ENCODE data around the gene MESP2.

The MESP2 gene

DNA sequence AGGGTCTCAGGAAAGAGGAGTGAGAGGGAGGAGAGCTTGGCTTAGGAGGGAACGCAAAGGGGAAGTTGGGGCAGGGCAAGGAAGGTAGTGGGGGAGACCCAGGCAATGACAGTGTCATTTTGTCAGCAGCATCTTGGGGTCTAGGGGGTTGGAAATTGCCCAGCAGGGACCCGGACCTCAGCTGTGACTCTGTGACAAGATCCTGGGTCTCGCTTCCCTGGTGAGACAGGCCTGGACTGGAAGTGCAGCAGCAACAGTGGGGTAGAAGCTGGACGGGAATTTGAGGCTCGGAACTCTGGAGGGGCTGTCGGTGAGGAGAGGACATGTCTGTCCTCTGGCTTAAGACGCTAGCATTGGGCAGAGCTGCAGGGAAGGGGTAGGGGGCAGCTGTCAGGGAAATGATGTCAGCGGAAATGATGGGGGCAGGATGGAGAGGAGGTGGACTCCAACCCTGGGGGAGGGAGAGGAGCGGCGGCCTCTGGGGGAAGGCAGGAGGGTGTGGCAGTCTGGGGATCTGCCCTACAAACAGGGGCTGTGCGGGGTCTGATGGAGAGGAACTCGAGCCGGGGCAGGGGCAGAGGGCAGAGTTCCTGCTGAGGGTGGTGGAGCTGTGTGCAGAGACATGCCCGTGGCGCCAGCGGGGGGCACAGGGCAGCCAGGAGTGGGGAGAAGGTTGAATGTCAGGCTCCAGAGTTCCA is 26.2 kb downstream of the MESP2 start:
- DNase-seq (ENCODE audit: low spot score), result no peak

GRCh38 chr15:89802986-89803824 is 27.1 kb downstream of the MESP2 start:
- no peak for DNase-seq (ENCODE audit: low spot score)

GRCh38 chr15:89803941-89804800 is 28.0 kb downstream of the MESP2 start:
- no peak for DNase-seq (ENCODE audit: low spot score)

- DNase-seq (ENCODE audit: low spot score), result no peak
These were observed 29.4 kb downstream of the MESP2 start for GRCh38 chr15:89805241-89806209.

- no peak for DNase-seq (ENCODE audit: low spot score)
These were observed 30.1 kb downstream of the MESP2 start for GRCh38 chr15:89806210-89806558.

DNA sequence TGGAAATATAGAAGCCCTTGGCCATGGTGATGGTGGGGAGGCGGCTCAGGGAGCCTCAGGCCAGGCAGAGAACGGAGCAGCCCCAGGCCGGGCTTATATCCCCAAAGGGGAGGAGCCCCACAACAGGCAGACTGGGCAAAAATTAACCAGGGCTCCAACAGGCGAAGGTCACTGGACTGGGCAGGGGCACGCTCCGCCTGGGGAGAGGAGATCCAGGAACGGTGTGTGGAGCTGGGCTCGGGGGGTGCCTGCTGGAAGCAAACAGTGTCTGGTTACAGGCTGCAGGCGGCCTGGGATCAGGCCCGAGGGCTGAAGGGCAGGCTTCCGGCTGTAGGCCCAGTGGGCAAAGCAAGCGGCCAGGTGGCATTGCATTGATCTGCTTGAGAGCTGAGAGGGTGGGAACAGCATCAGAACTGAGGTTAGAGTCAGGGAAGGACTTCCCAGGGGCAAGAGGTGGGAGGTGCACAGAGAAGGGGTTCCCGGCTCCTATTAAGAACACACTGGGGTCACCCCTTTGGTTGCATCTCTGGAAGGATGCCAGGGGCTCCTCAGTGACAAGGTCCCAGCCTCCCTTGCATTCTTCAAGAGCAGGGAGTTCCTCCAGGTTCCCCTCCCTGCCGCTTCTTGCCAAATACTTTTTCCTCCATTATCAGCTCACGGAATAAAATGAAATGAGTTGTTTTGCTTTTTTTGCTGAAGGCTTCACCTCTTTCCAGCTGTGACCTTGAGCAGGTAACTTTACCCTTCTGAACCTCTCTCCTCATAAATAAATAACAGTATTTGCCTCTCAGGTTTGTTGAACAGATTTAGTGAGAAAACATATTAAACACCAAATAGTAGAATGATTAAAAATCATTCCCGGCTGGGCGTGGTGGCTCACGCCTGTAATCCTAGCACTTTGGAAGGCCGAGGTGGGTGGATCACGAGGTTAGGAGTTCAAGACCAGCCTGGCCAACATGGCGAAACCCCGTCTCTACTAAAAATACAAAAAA is 30.7 kb downstream of the MESP2 start:
- DNase-seq (ENCODE audit: low spot score), result no peak

DNA sequence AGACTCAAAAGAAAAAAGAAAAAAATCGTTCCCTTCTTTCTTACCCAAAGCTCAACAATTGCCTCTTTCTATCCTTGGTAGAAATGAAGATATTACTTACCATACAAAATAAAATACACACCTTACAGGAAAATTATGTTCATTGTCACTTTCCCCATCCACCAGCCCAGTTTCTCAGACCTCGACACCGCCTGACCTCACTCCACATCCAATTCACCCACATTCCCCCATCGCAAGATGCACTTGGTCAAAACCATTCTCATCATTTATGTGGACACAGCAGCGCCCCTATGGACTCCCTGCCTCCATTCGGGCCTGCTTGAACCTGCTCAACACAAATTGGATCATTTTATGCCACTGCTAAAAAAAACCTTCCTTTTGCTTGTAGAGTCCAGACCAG is 31.6 kb downstream of the MESP2 start:
- no peak for DNase-seq (ENCODE audit: low spot score)

DNA sequence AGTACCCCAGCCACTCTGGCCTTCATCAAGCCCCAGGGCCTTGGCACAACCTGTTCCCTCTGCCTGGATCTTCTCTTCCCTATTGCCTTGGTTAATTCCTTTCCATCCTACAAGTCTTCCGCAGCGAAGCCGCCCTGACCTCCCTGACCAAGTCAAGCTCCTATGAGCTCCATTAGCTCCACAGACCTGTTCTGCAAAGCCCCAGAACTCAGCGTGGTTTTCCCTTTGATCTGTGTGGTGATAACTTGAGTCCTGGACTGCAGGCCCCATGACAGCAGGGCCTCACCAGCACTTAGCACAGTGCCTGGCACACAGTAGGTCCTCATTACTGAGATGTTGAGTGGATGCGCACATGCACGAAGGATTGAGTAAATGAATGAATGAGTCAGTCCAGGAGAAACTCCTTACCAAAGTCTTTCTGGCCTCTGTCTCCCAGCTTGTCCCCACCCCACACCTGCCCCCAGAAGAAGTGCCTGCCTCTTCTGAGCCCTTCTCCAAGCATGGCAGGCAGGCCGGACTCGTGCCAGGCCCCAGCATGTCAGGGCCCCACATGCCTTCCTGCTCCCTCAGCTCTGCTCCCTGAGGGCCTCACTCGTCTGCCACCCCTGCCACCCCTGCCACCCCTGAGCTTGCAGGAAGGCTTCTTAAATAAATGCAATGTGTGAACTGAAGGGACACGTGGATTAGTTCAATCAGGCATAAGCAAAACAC is 32.2 kb downstream of the MESP2 start:
- no peak for DNase-seq (ENCODE audit: low spot score)

DNA sequence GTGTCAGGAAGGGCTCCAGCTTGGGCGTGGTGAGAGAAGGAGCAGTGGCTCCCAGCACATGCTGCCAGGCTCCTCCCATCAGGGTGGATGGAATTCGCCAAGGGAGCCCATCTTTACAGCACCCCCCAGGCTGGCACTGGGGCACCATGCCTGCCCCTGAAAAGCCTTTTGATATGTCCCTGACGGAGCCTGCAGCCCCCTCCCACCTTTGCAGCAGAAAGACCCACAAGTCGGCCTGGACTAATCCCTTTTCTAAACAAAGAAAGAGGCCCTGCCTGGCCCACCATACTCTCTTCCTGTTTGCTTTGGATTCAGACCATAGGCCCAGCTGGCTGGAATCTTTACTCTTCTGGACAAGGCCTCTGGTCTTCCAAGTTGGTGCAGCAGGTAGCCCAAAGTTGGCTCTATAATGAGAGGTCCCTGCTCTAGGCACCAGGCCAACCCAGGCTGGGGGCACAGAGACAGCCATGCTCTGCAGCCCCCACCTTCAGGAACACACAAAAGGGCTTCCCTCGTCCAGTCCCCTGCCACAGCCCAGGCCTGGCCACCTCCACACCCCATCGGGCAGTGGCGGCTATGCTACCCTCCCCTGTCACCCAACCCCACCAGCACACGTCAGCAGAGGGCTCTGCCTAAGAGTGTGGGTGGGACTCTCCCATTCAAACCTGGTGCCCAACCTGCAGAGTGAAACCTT is 33.1 kb downstream of the MESP2 start:
- DNase-seq (ENCODE audit: low spot score), result no peak

- DNase-seq (ENCODE audit: low spot score), result no peak
These were observed 33.6 kb downstream of the MESP2 start for GRCh38 chr15:89809787-89810148.

GRCh38 chr15:89810837-89811236 is 34.7 kb downstream of the MESP2 start:
- DNase-seq (ENCODE audit: low spot score), result no peak

DNA sequence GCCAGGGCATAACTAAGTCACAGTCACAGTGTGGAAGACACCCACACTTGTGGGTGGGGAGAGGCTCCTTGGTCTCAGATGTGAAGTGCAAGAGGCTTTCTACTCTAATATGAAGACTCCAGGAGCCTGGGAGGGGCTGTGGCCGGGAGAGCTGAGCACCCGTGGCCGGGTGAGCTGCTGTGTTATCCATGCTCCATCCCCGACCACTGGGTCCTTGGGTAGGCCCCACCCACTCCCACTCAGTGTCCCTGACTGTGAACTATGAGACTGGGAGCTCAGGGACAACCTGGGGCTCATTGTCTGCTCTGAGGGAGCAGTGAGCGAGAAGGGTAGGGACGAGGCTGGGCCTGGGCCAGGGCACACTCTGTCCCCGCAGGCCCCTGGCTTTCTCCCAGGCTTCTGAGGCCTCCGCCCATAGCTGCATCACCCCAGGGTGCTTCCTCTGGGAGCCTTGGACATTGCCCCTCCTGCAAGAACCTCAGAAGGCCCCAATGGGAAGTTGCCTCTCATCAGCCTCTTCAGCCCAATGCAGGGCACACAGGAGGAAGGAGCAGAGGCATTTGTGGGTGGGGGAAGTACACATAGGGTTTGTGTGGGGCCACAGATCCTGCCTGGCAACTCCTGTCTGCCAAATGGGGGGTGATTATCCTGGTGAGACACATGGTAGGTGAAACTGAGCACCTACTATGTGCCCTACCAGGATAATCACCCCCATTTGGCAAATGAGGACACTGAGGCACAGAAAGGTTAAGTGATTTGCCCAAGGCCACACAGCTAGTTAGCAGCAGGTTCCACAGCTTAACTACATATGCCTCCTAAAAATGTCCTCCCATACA is 36.1 kb downstream of the MESP2 start:
- DNase-seq (ENCODE audit: low spot score), result no peak

DNA sequence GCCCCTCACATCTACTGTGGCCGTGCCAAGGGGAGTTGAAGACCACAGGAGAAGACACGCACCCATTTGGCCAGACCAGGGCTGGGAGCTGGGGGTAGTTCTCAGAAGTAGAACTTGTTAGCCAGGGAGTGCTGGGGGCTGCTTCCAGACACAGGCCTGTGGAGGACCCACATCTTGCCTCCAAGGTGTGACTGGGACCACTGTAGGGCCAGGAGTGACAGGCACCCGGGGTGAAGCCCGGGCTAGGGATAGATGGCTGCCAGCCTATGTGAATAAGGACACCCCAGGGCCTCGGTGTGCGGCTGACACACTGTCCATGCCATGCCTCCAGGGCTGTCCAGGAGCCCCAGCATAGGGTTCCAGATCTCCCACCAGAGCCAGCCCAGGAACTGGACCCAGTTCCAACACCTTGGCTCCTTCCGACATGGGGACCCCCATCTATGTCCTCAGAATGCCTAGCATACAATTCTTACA is 36.8 kb downstream of the MESP2 start:
- no peak for DNase-seq (ENCODE audit: low spot score)

DNA sequence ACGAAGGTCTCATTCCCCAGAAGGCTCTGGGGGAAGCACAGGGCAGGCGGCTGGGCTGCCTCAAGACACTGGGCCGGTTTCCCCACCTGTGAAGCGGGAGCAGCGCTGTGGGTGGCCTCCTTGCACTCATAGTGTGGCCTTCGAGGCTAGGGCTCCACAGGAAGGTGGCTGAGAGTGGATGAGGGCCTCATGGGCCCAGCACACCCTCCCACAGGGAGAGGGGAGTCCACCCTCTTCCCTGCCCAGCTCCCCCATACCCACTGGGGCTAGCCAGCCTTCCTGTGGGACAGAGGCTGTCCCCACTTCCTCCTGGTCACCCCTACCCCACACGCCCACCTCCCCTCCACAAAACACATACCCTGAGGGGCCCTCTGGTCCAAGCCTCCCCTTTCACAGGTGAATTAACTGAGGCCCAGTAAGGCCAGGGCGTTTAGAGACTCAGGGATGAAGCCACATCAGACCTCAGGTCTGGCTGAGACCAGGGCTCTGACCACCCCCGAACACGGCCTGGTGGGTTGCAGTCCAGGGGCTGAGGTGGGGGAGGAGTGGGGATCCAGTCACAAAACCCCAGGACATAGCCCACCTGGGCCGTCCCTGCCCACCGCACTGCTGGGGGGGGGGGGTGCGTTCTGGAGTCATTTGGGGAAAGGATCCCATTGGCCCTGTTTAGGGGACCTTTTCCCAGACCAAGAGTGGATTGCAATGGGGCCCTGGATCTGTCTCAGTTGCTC is 37.4 kb downstream of the MESP2 start:
- DNase-seq (ENCODE audit: low spot score), result no peak

DNA sequence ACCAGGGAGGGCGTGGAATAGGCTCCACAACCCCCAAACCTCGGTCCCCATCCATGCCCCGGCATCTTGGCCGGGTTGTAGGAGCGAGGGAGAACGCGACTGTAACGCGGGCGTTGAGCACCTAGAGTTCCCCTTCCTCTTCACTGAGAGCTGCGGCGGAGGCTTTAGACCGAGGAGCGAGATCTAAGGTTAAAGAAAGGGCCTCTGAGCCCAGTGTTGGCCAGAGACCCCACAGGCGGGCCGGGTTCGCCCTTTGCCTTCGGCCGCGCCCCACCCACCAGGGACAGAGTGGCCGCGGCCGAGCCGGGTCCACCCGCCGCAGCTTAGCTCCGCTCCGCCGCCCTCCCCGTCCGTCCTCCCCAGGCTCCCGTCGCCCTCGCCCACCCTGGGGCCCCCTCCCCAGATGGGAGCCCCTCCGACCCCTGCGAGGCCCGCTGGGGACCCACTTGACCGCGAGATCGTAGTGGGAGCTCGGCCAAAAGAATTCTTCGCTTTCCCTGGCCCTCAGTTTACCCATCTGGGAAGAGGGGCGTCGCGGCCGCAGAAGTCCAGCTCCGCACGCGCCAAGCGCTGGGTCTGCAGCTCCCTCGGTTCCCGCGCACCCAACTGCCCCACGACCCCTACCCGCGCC is 38.1 kb downstream of the MESP2 start:
- DNase-seq (ENCODE audit: low spot score), result peak; percentile 48

DNA sequence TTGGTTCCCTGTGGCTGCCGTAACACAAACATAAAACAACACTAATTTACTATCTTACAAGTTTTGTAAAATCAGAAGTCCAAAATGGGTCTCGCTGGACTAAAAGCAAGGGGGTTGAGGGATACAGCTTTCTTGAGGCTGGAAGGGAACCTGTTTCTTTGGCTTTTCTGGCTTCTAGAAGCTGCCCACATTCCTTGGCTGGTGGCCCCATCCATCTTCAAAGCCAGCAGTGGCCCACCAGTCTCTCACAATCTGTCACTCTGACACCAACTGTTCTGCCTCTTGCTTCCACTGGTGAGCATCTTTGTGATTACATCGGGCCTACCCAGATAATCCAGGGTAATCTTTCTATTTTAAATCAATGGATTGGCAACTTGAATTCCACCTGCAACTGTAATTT is 39.6 kb downstream of the MESP2 start:
- DNase-seq (ENCODE audit: low spot score), result no peak

Measured in germinal center (tissue), 1 donor.